Smooth muscle cell (in vitro differentiated cells): Measurements from ENCODE around the gene SYTL3. TPM values are rescaled to one million over a fixed set of nuclear protein-coding genes. Genes with fewer than 3 reads are reported as not detected.
A peak's percentile ranks its signal among the peaks of the same experiment; 100 is the strongest.
"Not testable (repeated sequence)": the region's sequence is repeated elsewhere in the genome, so short reads cannot be mapped to it uniquely, and the experiment has no call there.

ENCODE experiments used
- DNase-seq: peaks from one replicate; lab custom pipeline; 2025; ENCODE audit not compliant: unreplicated experiment; lab: John Stamatoyannopoulos, UW
- H2AFZ ChIP-seq: fragments of 200-600 bp; sonication (generic); 2 replicates; pipeline ENCODE4 v1.6.0; 2016; ENCODE audit warnings: antibody characterized with exemption, low read depth, mild to moderate bottlenecking
- H3F3A ChIP-seq: fragments of 200-600 bp; sonication (generic); 2 replicates; pipeline ENCODE4 v1.6.0; 2017; ENCODE audit warnings: antibody characterized with exemption, low read depth
- H3K27ac ChIP-seq: fragments of 200-600 bp; sonication (generic); 2 replicates; pipeline ENCODE4 v1.5.1; 2016; ENCODE audit warnings: low read depth, mild to moderate bottlenecking
- H3K27me3 ChIP-seq: fragments of 200-600 bp; sonication (generic); 2 replicates; pipeline ENCODE4 v1.6.1; 2016; ENCODE audit warnings: low read depth, mild to moderate bottlenecking
- H3K36me3 ChIP-seq: fragments of 200-600 bp; sonication (generic); 2 replicates; pipeline ENCODE4 v1.5.1; 2016; ENCODE audit warnings: low read depth
- H3K4me1 ChIP-seq: fragments of 200-600 bp; sonication (generic); 2 replicates; pipeline ENCODE4 v1.5.1; 2016; ENCODE audit warnings: low read depth
- H3K4me2 ChIP-seq: fragments of 200-600 bp; sonication (generic); 2 replicates; pipeline ENCODE4 v1.6.0; 2016; ENCODE audit warnings: mild to moderate bottlenecking
- H3K4me3 ChIP-seq: fragments of 200-600 bp; sonication (generic); 2 replicates; pipeline ENCODE4 v1.5.1; 2016; ENCODE audit warnings: mild to moderate bottlenecking
- H3K79me2 ChIP-seq: fragments of 200-600 bp; sonication (generic); 2 replicates; pipeline ENCODE4 v1.6.0; 2016; ENCODE audit warnings: low read depth, mild to moderate bottlenecking
- H3K9ac ChIP-seq: fragments of 200-600 bp; sonication (generic); 2 replicates; pipeline ENCODE4 v1.6.0; 2016; ENCODE audit warnings: low read depth
- H3K9me3 ChIP-seq: fragments of 200-600 bp; sonication (generic); replicated peaks from 2 replicates; pipeline ENCODE4 v1.5.1; 2016; ENCODE audit warnings: low read depth
- H4K20me1 ChIP-seq: fragments of 200-600 bp; sonication (generic); 2 replicates; pipeline ENCODE4 v1.6.0; 2016; ENCODE audit warnings: low read depth
- WGBS: methylation state at CpG from one replicate; pipeline ENCODE4 v1.1.7; 2016; ENCODE audit warnings: low lambda C conversion rate; 5-methylcytosine and 5-hydroxymethylcytosine counted together
- polyA plus RNA-seq: library from polyadenylated mRNA; unstranded; fragments of >200 nt; fragmentation: Nextera tagmentation; extraction: Ambion mirVana; gene quantifications from 2 replicates; pipeline ENCODE4 v1.2.1, GENCODE V29; 2016
- total RNA-seq: library from RNA; depleted of rRNA; stranded (reverse); fragments of >200 nt; gene quantifications from 2 replicates; pipeline ENCODE4 v1.2.3, GENCODE V29; 2014
- TF ChIP-seq, protein P1 (sequence below): fragments of 200-600 bp; sonication (generic); IDR thresholded peaks from 2 replicates; pipeline ENCODE4 v1.5.1; 2017; ENCODE audit warnings: borderline replicate concordance, mild to moderate bottlenecking, antibody characterized with exemption; ENCODE audit not compliant: insufficient read depth, poor library complexity, severe bottlenecking

The SYTL3 gene
- total and polyA plus RNA-seq, 2 experiments from 2014 or later: 0.13 to 1.2 TPM

DNA sequence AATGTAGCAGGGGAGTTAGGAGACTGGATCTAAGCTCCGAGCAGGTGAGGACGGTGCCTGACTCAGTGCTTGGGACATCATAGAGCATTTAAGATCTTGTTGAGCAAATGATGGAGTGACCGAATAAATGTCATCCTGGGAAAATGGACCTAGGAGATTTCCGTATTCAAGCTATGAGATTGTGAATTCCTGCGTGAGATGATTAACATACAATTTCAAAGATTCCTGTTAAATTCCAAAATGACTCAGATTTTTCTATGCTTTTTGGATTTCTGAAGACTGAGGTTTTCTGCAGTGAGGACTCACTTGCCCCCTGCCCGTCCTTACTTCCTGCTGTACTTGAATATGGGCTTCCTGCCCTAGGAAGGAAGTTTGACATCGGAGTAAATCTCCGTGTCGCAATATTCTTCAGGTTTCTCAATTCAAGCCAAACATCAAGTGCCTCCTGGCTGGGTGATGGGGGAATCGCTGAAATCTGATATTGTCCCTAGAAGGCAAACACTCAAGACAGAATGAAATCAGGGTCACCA is 5.2 kb downstream of the SYTL3 start:
- no peak for DNase-seq
- Histone ChIP-seq H3K27me3 (no peaks in the 10 kb centered on the region), H3F3A (peaks cover 25% of the 10 kb centered on the region), H3K36me3 (no peaks in the 10 kb centered on the region), H2AFZ (no peak overlapping the region), H3K27ac (peak overlapping the region; percentile 97), H3K9ac (peak overlapping the region; percentile 92), H3K4me3 (no peak overlapping the region), H4K20me1 (no peaks in the 10 kb centered on the region), H3K79me2 (no peaks in the 10 kb centered on the region), H3K9me3 (no peaks in the 10 kb centered on the region), H3K4me2 (peak overlapping the region; percentile 62), H3K4me1 (peaks cover 14% of the 10 kb centered on the region)
- TF ChIP-seq, protein P1, sequence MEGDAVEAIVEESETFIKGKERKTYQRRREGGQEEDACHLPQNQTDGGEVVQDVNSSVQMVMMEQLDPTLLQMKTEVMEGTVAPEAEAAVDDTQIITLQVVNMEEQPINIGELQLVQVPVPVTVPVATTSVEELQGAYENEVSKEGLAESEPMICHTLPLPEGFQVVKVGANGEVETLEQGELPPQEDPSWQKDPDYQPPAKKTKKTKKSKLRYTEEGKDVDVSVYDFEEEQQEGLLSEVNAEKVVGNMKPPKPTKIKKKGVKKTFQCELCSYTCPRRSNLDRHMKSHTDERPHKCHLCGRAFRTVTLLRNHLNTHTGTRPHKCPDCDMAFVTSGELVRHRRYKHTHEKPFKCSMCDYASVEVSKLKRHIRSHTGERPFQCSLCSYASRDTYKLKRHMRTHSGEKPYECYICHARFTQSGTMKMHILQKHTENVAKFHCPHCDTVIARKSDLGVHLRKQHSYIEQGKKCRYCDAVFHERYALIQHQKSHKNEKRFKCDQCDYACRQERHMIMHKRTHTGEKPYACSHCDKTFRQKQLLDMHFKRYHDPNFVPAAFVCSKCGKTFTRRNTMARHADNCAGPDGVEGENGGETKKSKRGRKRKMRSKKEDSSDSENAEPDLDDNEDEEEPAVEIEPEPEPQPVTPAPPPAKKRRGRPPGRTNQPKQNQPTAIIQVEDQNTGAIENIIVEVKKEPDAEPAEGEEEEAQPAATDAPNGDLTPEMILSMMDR: no peak
- WGBS: 89% methylated on average over 10 of the region's 10 CpGs

DNA sequence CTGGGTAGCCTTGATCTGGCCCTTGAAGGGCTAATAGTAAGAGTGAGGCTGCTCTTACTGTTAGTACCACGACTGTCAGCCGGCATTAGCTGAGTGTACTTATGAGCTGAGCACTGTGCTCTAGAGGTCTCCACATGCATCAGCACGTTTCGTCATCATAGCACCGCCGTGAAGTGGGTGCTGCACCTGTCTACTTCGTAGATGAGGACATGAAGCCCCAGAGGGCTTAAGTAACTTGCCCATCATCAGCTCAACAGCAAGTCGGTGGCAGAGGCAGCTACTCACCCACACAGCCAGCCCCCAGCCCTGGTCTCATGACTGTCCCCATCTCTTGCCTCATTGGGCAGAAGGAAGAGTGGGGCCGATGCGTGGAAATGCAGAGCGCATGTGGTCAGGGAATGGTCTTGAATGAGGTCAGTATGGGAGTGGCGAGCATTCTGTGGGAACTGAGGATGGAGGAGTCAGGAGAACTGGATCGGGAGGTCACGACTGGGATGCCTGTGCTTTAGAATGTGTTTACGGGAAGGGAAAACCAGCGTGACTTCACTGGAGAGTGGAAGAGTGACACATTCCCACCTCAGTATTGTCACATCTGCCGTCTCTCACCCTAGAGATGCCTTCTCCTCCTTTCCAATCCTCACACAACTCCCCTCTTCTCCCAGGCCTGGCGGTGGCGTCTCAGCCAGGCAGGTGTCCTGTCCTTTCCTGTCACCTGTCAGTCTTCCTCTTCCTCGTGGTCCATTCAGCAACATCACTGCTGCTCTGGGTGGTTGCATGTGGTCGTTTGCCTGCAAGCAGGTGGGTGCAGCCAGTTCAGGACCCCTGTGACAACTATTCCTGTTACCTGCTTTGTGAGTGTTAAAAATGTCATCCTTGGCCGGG is 6.0 kb downstream of the SYTL3 start:
- Histone ChIP-seq H2AFZ (no peak overlapping the region), H4K20me1 (no peaks in the 10 kb centered on the region), H3K36me3 (no peaks in the 10 kb centered on the region), H3K27me3 (no peaks in the 10 kb centered on the region), H3K4me1 (peaks cover 14% of the 10 kb centered on the region), H3K4me2 (peak overlapping the region; percentile 62), H3K79me2 (no peaks in the 10 kb centered on the region), H3K27ac (peak overlapping the region; percentile 97), H3K4me3 (no peak overlapping the region), H3K9ac (peak overlapping the region; percentile 92), H3F3A (peaks cover 25% of the 10 kb centered on the region), H3K9me3 (no peaks in the 10 kb centered on the region)
- TF ChIP-seq, protein P1: no peak
- DNase-seq: no peak
- 90% methylated on average over 22 of the region's 22 CpGs for WGBS

DNA sequence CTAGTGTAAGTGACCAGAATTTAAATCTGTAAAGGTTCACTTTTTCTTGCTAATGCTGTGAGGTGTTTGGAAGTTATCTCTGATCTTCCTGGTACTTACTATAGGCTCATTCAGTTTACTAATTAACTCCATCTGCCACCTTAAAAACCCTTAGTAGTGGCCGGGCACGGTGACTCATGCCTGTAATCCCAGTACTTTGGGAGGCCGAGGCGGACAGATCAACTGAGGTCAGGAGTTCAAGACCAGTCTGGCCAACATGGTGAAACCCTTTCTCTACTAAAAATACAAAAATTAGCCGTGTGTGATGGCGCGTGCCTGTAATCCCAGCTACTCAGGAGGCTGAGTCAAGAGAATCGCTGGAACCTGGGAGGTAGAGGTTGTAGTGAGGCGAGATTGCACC is 7.1 kb downstream of the SYTL3 start:
- Histone ChIP-seq H3F3A (peaks cover 25% of the 10 kb centered on the region), H3K4me1 (peaks cover 14% of the 10 kb centered on the region)
- H3K4me2 ChIP-seq, H3K9me3 ChIP-seq, H3K9ac ChIP-seq, H3K27me3 ChIP-seq, H4K20me1 ChIP-seq, H2AFZ ChIP-seq, H3K36me3 ChIP-seq, H3K4me3 ChIP-seq, H3K27ac ChIP-seq, H3K79me2 ChIP-seq, DNase-seq: not testable (repeated sequence)
- 28% methylated on average over 9 of the region's 9 CpGs for WGBS

DNA sequence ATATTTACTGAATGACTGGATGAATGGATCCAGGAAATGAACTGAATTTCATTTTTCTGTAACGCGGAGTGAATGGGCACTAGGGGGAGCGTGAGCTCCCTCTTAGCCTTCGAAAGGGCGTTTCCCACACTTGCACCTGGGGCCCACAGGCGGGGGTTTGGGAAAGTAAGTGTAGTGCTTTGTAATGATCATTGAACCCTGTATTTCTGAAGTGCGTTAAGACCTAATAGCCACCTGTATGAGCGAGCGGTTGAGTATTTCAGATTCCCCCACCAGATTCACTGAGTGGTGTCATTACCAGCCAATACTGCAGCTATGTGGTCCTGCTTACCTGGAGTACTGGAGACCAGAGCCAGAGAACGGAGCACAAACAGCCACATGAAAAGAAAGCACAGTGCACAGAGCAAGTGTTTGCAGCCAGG is 10.5 kb downstream of the SYTL3 start:
- H3K4me3 ChIP-seq: no peak overlapping the region
- TF ChIP-seq, protein P1: peak; percentile 41
- H3K79me2 ChIP-seq: no peaks in the 10 kb centered on the region
- no peak overlapping the region for H3K9ac ChIP-seq
- no peak overlapping the region for H2AFZ ChIP-seq
- no peaks in the 10 kb centered on the region for H3K4me1 ChIP-seq
- peaks cover 15% of the 10 kb centered on the region for H3F3A ChIP-seq
- no peaks in the 10 kb centered on the region for H3K9me3 ChIP-seq
- 32% methylated on average over 10 of the region's 10 CpGs for WGBS
- H4K20me1 ChIP-seq: no peaks in the 10 kb centered on the region
- no peak overlapping the region for H3K27ac ChIP-seq
- H3K36me3 ChIP-seq: no peaks in the 10 kb centered on the region
- DNase-seq: no peak
- no peak overlapping the region for H3K4me2 ChIP-seq
- no peaks in the 10 kb centered on the region for H3K27me3 ChIP-seq
